Measurements from ENCODE around the gene ZNF831.

DNA sequence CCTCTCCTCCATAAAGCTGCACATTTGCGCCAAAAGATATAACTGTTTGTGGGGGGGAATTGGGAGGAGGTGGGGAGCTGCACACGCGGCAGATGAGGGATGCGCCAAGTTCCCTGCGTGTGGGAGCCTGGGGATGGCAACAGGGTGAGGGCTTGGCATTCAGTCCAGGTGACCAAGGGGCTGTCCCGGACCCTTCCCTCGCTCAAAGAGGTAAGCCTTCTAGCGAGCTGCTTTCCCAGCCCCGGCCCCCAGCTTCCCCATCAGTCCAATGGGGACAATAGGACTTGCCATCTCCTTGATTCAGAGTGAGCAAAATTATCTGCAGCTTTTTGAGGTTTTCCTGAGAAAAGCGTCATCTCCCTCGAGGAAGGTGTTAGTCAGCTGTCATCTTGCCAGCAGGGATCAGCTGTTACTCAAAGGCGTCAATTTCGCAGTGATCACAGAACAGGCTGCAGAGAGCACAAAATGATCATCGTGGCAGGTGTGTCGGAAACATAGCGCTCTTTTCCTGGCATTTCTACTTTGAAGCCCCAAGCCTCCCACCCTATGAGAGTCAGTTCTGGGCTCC lies 21.3 kb downstream of the ZNF831 start:
- TF ChIP-seq CTCF (IDR thresholded peaks at IDR 0.05 in 4 of 5, conservative IDR thresholded peaks at IDR 0.05 in 1 of 5) (no peak), POLR2A (IDR thresholded peaks at IDR 0.05) (no peak)
